ENCODE data around the gene AFTPH. TPM values are rescaled to one million over a fixed set of nuclear protein-coding genes. Genes with fewer than 3 reads are reported as not detected.

Gene AFTPH
- total RNA-seq, 1 donor from 2014 or later = 32.2 TPM

- Histone ChIP-seq H3K9me3 (ENCODE audit: low read depth) (no peaks in the 10 kb centered on the region), H2AFZ (replicated peaks) (no peak overlapping the region), H3K36me3 (peaks cover 5% of the 10 kb centered on the region), H3K4me2 (peak overlapping the region; percentile 51), H3K9ac (no peak overlapping the region), H3F3A (ENCODE audit: low read depth) (peaks cover 10% of the 10 kb centered on the region), H3K27ac (no peak overlapping the region), H3K4me3 (no peak overlapping the region), H3K4me1 (peaks cover 69% of the 10 kb centered on the region), H4K20me1 (ENCODE audit: low read depth) (peaks cover 75% of the 10 kb centered on the region), H3K27me3 (no peaks in the 10 kb centered on the region), H3K79me2 (ENCODE audit: low read depth) (peaks cover 82% of the 10 kb centered on the region)
- no peaks in the 10 kb centered on the region for H3K9me3 Mint-ChIP-seq
- peak overlapping the region; percentile 18 for H3K4me3 Mint-ChIP-seq
- H3K36me3 Mint-ChIP-seq = peaks cover 18% of the 10 kb centered on the region
- no peak for DNase-seq (ENCODE audit: low spot score)
- H3K27ac Mint-ChIP-seq = peak overlapping the region; percentile 69
- peaks cover 88% of the 10 kb centered on the region for H3K4me1 Mint-ChIP-seq
- H3K27me3 Mint-ChIP-seq (ENCODE audit: insufficient read depth, low read depth) = peaks cover 8% of the 10 kb centered on the region
- TF ChIP-seq CTCF (IDR thresholded peaks at IDR 0.05) = no peak
- TF ChIP-seq EZH2phosphoT487 (IDR thresholded peaks at IDR 0.05) = no peak
- TF ChIP-seq EZH2 (IDR thresholded peaks at IDR 0.05) = no peak
Measured at GRCh38 chr2:64639691-64640090, 115.6 kb downstream of the AFTPH start.

- no peak for TF ChIP-seq EZH2 (IDR thresholded peaks at IDR 0.05)
- TF ChIP-seq EZH2phosphoT487 (IDR thresholded peaks at IDR 0.05) = no peak
- no peak for TF ChIP-seq CTCF (IDR thresholded peaks at IDR 0.05)
- Histone ChIP-seq H3K4me2 (peak overlapping the region; percentile 51), H3K79me2 (ENCODE audit: low read depth) (peaks cover 85% of the 10 kb centered on the region), H3F3A (ENCODE audit: low read depth) (peaks cover 17% of the 10 kb centered on the region), H4K20me1 (ENCODE audit: low read depth) (peaks cover 73% of the 10 kb centered on the region), H3K4me1 (peaks cover 71% of the 10 kb centered on the region), H2AFZ (replicated peaks) (no peak overlapping the region), H3K9ac (no peak overlapping the region), H3K9me3 (ENCODE audit: low read depth) (no peaks in the 10 kb centered on the region), H3K36me3 (no peaks in the 10 kb centered on the region), H3K27me3 (no peaks in the 10 kb centered on the region), H3K4me3 (no peak overlapping the region), H3K27ac (no peak overlapping the region)
- Mint-ChIP-seq H3K27me3 (ENCODE audit: insufficient read depth, low read depth) (peaks cover 8% of the 10 kb centered on the region), H3K4me1 (peaks cover 89% of the 10 kb centered on the region), H3K4me3 (peak overlapping the region; percentile 43), H3K9me3 (no peaks in the 10 kb centered on the region), H3K36me3 (peaks cover 18% of the 10 kb centered on the region), H3K27ac (peak overlapping the region; percentile 69)
- DNase-seq (ENCODE audit: low spot score) = no peak
Measured at GRCh38 chr2:64640153-64641044, 116.3 kb downstream of the AFTPH start.

- TF ChIP-seq EZH2 (IDR thresholded peaks at IDR 0.05) (no peak), EZH2phosphoT487 (IDR thresholded peaks at IDR 0.05) (no peak), CTCF (IDR thresholded peaks at IDR 0.05) (no peak)
- H3K9me3 Mint-ChIP-seq = no peaks in the 10 kb centered on the region
- peaks cover 93% of the 10 kb centered on the region for H3K4me1 Mint-ChIP-seq
- no peak overlapping the region for H2AFZ ChIP-seq (replicated peaks)
- H3K27ac Mint-ChIP-seq = peak overlapping the region; percentile 72
- H3K4me2 ChIP-seq = no peak overlapping the region
- H3K9me3 ChIP-seq (ENCODE audit: low read depth) = no peaks in the 10 kb centered on the region
- peaks cover 9% of the 10 kb centered on the region for H3K36me3 Mint-ChIP-seq
- H3K27me3 Mint-ChIP-seq (ENCODE audit: insufficient read depth, low read depth) = peaks cover 7% of the 10 kb centered on the region
- no peak overlapping the region for H3K9ac ChIP-seq
- no peak overlapping the region for H3K4me3 ChIP-seq
- H3K27me3 ChIP-seq = no peaks in the 10 kb centered on the region
- H3F3A ChIP-seq (ENCODE audit: low read depth) = peaks cover 24% of the 10 kb centered on the region
- H3K4me1 ChIP-seq = peaks cover 83% of the 10 kb centered on the region
- peaks cover 80% of the 10 kb centered on the region for H4K20me1 ChIP-seq (ENCODE audit: low read depth)
- DNase-seq (ENCODE audit: low spot score) = no peak
- H3K79me2 ChIP-seq (ENCODE audit: low read depth) = peaks cover 97% of the 10 kb centered on the region
- no peak overlapping the region for H3K4me3 Mint-ChIP-seq
- no peak overlapping the region for H3K27ac ChIP-seq
- no peaks in the 10 kb centered on the region for H3K36me3 ChIP-seq
Measured at GRCh38 chr2:64641599-64641998, 117.5 kb downstream of the AFTPH start.

Small RNA genes lying within 50 kb of the gene (microRNA-seq; reads per million reads assigned to microRNA genes)
- gene MIR4434 = not detected

Small RNA genes lying within 50 kb of the gene (small RNA-seq; reads per million reads assigned to genes)
- not detected for gene RNU6-100P

Other genes starting within 250 kb of the AFTPH start
- gene LGALSL, start 70.2 kb upstream of the AFTPH start, total RNA-seq (ENCODE audit: low replicate concordance) = 24.3 and 31.1 TPM in 2 replicates
- 12.2 and 19.1 TPM in 2 replicates for gene SERTAD2, start 129.6 kb downstream of the AFTPH start, total RNA-seq (ENCODE audit: low replicate concordance)